CD14-positive monocyte (primary cell): ENCODE measurements around the gene ZNF554. TPM values are rescaled to one million over a fixed set of nuclear protein-coding genes. Genes with fewer than 3 reads are reported as not detected.

Source experiments
- DNase-seq, 3 donors: peaks; one replicate each; pipeline ENCODE4 v3.0.0-alpha.2; 2011 to 2022
- H2AFZ ChIP-seq: 2 replicates; pipeline ENCODE4 v1.6.0; 2012; ENCODE audit warnings: mild to moderate bottlenecking, low read depth, low read length, inconsistent platforms; ENCODE audit not compliant: insufficient read depth, poor library complexity, severe bottlenecking
- H3K27ac ChIP-seq, 2 donors: 1 replicate in 1 of 2; 2 replicates in 1 of 2; pipeline ENCODE4 v1.5.1; 2012 to 2013; ENCODE audit warnings: low read length in 2 of 2, control low read depth in 1 of 2, inconsistent platforms in 1 of 2, low read depth in 1 of 2, mild to moderate bottlenecking in 1 of 2
- H3K27me3 ChIP-seq, 2 donors: one replicate each; pipeline versions ENCODE4 v1.6.0 to v1.6.1; 2011 to 2013; ENCODE audit warnings: low read length in 2 of 2; ENCODE audit not compliant: control insufficient read depth in 2 of 2, insufficient read depth in 2 of 2
- H3K36me3 ChIP-seq, 2 donors: replicated peaks in 1 of 2; 1 replicate in 1 of 2; 2 replicates in 1 of 2; pipeline versions ENCODE4 v1.5.1 to v1.6.1; 2012 to 2013; ENCODE audit warnings: low read length in 2 of 2, control low read depth in 1 of 2, inconsistent platforms in 1 of 2, mild to moderate bottlenecking in 1 of 2; ENCODE audit not compliant: insufficient read depth in 2 of 2, control insufficient read depth in 1 of 2
- H3K4me1 ChIP-seq, 2 donors: 1 replicate in 1 of 2; 2 replicates in 1 of 2; pipeline versions ENCODE4 v1.5.1 to v1.6.1; 2012 to 2013; ENCODE audit warnings: low read length in 2 of 2, control low read depth in 1 of 2, inconsistent platforms in 1 of 2, mild to moderate bottlenecking in 1 of 2, moderate library complexity in 1 of 2; ENCODE audit not compliant: insufficient read depth in 2 of 2, control insufficient read depth in 1 of 2
- H3K4me2 ChIP-seq: replicated peaks from 2 replicates; pipeline ENCODE3; 2012; ENCODE audit warnings: low read length, moderate library complexity, mild to moderate bottlenecking; ENCODE audit not compliant: poor library complexity, severe bottlenecking; ENCODE audit errors: extremely low read depth
- H3K4me3 ChIP-seq, 3 experiments: fragments of 200-600 bp in 1 of 3; sonication (generic) in 1 of 3; replicated peaks in 1 of 3; 1 replicate in 2 of 3; 2 replicates in 1 of 3; pipeline ENCODE4 v1.5.1; 2011 to 2013; ENCODE audit warnings: low read length in 3 of 3, mild to moderate bottlenecking in 3 of 3, control low read depth in 2 of 3, low read depth in 2 of 3, inconsistent platforms in 1 of 3, moderate library complexity in 1 of 3
- H3K79me2 ChIP-seq: 2 replicates; pipeline ENCODE4 v1.6.0; 2012; ENCODE audit warnings: mild to moderate bottlenecking, control low read depth, inconsistent platforms, low read length, moderate library complexity; ENCODE audit not compliant: insufficient read depth
- H3K9ac ChIP-seq: 2 replicates; pipeline ENCODE4 v1.6.0; 2017; ENCODE audit warnings: low read length, mild to moderate bottlenecking; ENCODE audit not compliant: insufficient read depth, poor library complexity, severe bottlenecking
- H3K9me3 ChIP-seq, 2 donors: replicated peaks in 1 of 2; 1 replicate in 1 of 2; 2 replicates in 1 of 2; pipeline versions ENCODE4 v1.5.1 to v1.6.1; 2012 to 2013; ENCODE audit warnings: low read length in 2 of 2, control low read depth in 1 of 2; ENCODE audit not compliant: control insufficient read depth in 1 of 2, insufficient read depth in 1 of 2
- H4K20me1 ChIP-seq: 2 replicates; pipeline ENCODE4 v1.6.0; 2012; ENCODE audit warnings: mild to moderate bottlenecking, low read length, control low read depth, moderate library complexity; ENCODE audit not compliant: insufficient read depth
- H3K27ac Mint-ChIP-seq, 7 donors: one replicate each; pipeline ENCODE4 v1.8.0; 2020; ENCODE audit warnings: mild to moderate bottlenecking in 7 of 7, mixed read lengths in 7 of 7, moderate library complexity in 6 of 7, inconsistent platforms in 2 of 7
- H3K27me3 Mint-ChIP-seq, 3 donors: one replicate each; pipeline ENCODE4 v1.8.0; 2021 to 2022; ENCODE audit warnings: low read depth in 3 of 3, mild to moderate bottlenecking in 3 of 3, mixed read lengths in 3 of 3, moderate library complexity in 3 of 3, inconsistent platforms in 1 of 3
- H3K36me3 Mint-ChIP-seq, 2 donors: one replicate each; pipeline ENCODE4 v1.8.0; 2020; ENCODE audit warnings: mixed read lengths in 2 of 2, inconsistent platforms in 1 of 2, mild to moderate bottlenecking in 1 of 2
- H3K4me1 Mint-ChIP-seq: one replicate; pipeline ENCODE4 v1.8.0; 2020; ENCODE audit warnings: mild to moderate bottlenecking, mixed read lengths
- H3K4me3 Mint-ChIP-seq, 2 donors: one replicate each; pipeline ENCODE4 v1.8.0; 2020; ENCODE audit warnings: mild to moderate bottlenecking in 2 of 2, mixed read lengths in 2 of 2, moderate library complexity in 1 of 2
- H3K9me3 Mint-ChIP-seq, 7 donors: one replicate each; pipeline ENCODE4 v1.8.0; 2020 to 2022; ENCODE audit warnings: mixed read lengths in 7 of 7, mild to moderate bottlenecking in 6 of 7, moderate library complexity in 6 of 7, inconsistent platforms in 2 of 7
- WGBS: methylation state at CpG from one replicate; pipeline ENCODE4 v1.1.5; 2013; ENCODE audit warnings: missing lambda C conversion rate; ENCODE audit not compliant: insufficient coverage; 5-methylcytosine and 5-hydroxymethylcytosine counted together
- intact Hi-C, 2 donors: fragments of 100-400 bp; cut with micrococcal nuclease; formaldehyde crosslinking; loops; one replicate each; pipeline versions ENCODE4 v1.15.0 to v1.15.1; 2023
- polyA plus RNA-seq, 3 donors: library from polyadenylated mRNA; depleted of rRNA in 1 of 3; unstranded in 2 of 3; stranded (reverse) in 1 of 3; fragments of 300-500 nt in 2 of 3; fragments of >200 nt in 1 of 3; fragmentation: Illumina TruSeq in 2 of 3; gene quantifications; 1 replicate in 2 of 3; 2 replicates in 1 of 3; pipeline ENCODE4 v1.2.3, GENCODE V29; 2012 to 2021
- TF ChIP-seq, protein P1 (sequence below): fragments of 200-600 bp; IDR thresholded peaks from one replicate; pipeline ENCODE4 v1.8.0; 2022; ENCODE audit warnings: antibody characterized with exemption, mild to moderate bottlenecking

ZNF554 gene
- polyA plus RNA-seq, 3 donors, result 0.79 to 1.7 (median 0.91) TPM

DNA sequence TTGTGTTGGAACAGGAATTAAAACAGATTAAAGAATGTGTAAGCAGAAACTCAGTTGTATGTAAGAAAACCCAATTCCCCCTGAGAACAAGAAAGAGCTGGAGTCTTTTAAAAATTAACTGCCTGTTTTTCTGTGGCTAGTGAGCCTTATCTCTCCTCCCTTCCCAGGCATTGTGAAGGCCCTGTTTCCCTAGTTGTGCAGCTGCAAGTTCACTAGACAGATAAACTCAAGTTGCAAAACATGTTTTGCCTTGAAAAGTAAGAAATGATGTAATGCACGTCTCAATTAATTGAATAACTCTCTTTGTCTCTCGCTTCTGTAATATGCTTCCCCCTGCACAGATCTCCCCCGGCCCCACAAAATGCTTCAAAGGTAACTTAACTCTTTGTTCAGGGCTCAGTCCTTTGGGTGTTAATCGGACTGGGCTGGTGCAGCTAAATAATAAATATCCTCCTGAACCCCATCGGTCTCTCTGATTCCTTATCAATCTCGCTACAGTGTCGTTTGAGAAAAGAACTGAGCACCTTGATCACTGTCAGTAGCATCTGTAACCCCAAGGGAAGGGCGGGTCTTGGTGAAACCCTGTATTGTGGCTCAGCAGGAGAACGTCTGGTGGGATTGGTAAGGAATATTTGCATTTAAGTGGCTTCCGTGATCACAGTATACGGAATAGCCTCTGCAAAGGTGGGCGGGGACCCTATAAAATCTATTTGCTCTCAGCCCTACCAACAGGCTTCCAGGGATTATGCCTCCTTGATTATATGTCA, 45.8 kb downstream of the ZNF554 start:
- Mint-ChIP-seq H3K27ac (no peak overlapping the region), H3K36me3 (no peaks in the 10 kb centered on the region), H3K27me3 (peaks cover 0 to 1% (median 0%) of the 10 kb centered on the region in 3 donors), H3K4me1 (no peaks in the 10 kb centered on the region), H3K9me3 (peaks cover 7 to 36% (median 13%) of the 10 kb centered on the region in 7 donors), H3K4me3 (no peak overlapping the region)
- Histone ChIP-seq H3K79me2 (no peaks in the 10 kb centered on the region), H3K9ac (no peak overlapping the region), H3K36me3 (no peaks in the 10 kb centered on the region), H3K4me1 (no peaks in the 10 kb centered on the region), H3K4me2 (no peak overlapping the region), H3K27me3 (no peaks in the 10 kb centered on the region), H2AFZ (no peak overlapping the region), H3K27ac (no peak overlapping the region), H4K20me1 (no peaks in the 10 kb centered on the region), H3K4me3 (no peak overlapping the region), H3K9me3 (peaks cover 0 to 8% of the 10 kb centered on the region in 2 donors)
- DNase-seq, result no peak
- WGBS, result 58% methylated on average over 6 of the region's 12 CpGs
- intact Hi-C loops, result loop anchor here in 1 of 2 donors (5.0 kb wide), 1 partner anchor 53 kb away; no protein-coding TSS in a partner anchor
- TF ChIP-seq, protein P1, sequence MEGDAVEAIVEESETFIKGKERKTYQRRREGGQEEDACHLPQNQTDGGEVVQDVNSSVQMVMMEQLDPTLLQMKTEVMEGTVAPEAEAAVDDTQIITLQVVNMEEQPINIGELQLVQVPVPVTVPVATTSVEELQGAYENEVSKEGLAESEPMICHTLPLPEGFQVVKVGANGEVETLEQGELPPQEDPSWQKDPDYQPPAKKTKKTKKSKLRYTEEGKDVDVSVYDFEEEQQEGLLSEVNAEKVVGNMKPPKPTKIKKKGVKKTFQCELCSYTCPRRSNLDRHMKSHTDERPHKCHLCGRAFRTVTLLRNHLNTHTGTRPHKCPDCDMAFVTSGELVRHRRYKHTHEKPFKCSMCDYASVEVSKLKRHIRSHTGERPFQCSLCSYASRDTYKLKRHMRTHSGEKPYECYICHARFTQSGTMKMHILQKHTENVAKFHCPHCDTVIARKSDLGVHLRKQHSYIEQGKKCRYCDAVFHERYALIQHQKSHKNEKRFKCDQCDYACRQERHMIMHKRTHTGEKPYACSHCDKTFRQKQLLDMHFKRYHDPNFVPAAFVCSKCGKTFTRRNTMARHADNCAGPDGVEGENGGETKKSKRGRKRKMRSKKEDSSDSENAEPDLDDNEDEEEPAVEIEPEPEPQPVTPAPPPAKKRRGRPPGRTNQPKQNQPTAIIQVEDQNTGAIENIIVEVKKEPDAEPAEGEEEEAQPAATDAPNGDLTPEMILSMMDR, result no peak

DNA sequence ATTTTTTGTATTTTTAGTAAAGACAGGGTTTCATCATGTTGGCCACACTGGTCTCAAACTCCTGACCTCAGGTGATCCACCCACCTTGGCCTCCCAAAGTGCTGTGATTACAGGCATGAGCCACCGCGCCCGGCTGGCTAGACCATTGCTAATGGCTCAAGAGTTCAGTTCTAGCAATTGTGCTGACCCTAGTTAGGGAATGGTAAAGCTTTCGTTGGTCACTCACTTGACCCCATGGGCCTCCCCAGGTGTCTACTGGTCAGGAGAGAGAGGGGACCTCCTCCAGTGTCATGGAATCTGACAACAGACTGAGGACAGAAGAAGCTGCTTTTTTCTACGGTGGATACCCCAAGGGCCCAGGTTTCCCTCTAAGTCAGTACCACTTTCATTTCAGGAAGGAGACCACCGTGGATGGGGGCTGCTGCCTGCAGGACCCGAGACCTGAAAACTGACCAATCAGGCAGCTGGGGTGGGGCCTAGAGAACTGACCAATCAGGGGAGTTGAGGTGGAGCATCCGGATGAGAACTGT, 46.9 kb downstream of the ZNF554 start:
- Mint-ChIP-seq H3K4me1 (no peaks in the 10 kb centered on the region), H3K36me3 (no peaks in the 10 kb centered on the region), H3K27me3 (peaks cover 0 to 1% (median 0%) of the 10 kb centered on the region in 3 donors), H3K4me3 (no peak overlapping the region), H3K9me3 (peaks cover 11 to 44% (median 20%) of the 10 kb centered on the region in 7 donors), H3K27ac (no peak overlapping the region)
- Histone ChIP-seq H3K27ac (no peak overlapping the region), H3K4me3 (no peak overlapping the region), H3K4me2 (no peak overlapping the region), H3K36me3 (no peaks in the 10 kb centered on the region), H3K27me3 (no peaks in the 10 kb centered on the region), H2AFZ (no peak overlapping the region), H3K9ac (no peak overlapping the region), H4K20me1 (no peaks in the 10 kb centered on the region), H3K9me3 (peaks cover 0 to 8% of the 10 kb centered on the region in 2 donors), H3K4me1 (no peaks in the 10 kb centered on the region), H3K79me2 (no peaks in the 10 kb centered on the region)
- DNase-seq, result no peak
- intact Hi-C loops, result loop anchor here in 1 of 2 donors (5.0 kb wide), 1 partner anchor 54 kb away; no protein-coding TSS in a partner anchor
- TF ChIP-seq, protein P1, result no peak
- 83% methylated on average over 8 of the region's 8 CpGs for WGBS
